NCI-H748 treated with DMSO at 0.1 percent for 48 hours (cell line): ENCODE measurements around the gene APOBEC3H.
"Not testable (repeated sequence)": the region's sequence is repeated elsewhere in the genome, so short reads cannot be mapped to it uniquely, and the experiment has no call there.

ENCODE experiments used
- DNase-seq: peaks from one replicate; lab custom pipeline; 2025; lab: John Stamatoyannopoulos, UW

APOBEC3H gene

DNA sequence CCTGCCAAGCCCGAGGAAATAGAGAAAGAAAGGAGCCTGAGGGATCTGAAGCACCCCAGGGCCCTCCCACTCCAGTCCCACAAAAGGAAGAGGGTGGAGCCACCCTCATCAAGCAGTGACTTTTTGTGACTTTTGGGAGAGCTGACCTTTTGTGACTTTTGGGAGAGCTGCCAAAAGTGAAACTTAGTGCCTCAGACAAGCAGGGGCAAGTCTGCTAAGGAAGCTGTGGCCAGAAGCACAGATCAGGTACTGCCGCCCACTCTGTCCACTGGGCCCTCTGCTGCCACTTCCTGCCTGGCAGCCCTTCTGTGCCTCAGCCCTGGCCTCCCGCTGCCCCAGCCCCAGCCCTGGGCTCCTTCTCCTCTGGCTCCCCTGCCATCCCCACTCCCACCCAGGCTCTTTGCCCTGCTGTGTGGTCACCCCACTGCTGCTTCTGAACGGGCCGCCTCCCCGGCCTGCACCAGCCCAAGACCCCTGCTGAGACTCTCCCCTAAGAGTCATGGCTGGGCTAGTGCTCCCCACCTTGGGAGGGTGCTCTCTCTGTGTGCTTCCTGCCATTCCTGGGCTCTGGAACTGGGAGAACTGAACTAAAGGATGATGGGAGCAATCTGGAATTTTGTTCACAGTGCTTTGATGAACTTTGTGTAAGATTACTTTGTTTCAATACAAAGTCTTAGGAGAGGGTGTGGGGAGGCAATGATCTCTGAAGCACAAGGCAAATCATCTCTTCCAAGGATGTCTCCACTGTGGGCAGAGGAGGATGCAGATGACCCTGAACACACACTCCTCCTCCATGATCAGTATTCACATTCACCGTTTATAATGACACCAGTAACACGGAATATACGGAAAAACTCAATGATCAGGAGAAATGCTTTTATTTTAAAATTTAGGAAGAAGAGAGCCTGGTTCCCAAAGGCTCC is at the start of gene APOBEC3H:
Gene APOBEC3H (plus strand): TSS at position 147 of the 923 bp plus-strand sequence. CDS start 3,035 bp downstream, outside the sequence.
- DNase-seq = no peak

DNA sequence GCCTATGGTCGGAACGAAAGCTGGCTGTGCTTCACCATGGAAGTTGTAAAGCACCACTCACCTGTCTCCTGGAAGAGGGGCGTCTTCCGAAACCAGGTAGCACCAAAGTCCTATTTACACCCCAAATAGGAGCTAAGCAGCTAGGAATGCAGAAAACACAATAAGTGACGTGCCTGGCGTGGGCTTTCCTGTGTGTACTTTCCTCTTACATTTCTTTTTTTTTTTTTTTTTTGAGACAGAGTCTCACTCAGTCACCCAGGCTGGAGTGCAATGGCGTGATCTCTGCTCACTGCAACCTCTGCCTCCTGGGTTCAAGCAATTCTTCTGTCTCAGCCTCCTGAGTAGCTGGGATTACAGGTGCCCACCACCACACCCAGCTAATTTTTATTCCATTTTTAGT is 47.6 kb upstream of the APOBEC3H start:
- DNase-seq = not testable (repeated sequence)

DNA sequence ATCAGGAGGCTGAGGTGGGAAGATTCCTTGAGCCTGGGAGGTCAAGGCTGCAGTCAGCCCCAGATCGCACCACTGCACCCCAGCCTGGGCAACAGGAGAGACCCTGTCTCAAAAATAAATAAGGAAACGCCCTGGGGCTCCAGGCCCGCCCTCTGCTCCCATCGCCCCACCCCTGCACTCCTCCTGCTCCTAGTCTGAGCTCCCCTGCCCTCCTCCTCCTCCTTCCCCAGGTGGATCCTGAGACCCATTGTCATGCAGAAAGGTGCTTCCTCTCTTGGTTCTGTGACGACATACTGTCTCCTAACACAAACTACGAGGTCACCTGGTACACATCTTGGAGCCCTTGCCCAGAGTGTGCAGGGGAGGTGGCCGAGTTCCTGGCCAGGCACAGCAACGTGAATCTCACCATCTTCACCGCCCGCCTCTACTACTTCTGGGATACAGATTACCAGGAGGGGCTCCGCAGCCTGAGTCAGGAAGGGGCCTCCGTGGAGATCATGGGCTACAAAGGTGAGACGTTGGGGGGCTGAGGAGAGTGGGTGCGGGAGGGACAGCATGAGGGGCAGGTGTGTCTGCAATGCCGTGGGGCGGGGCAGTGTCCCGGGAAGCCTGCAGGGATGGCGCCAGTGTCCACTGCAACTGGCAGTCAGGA is 45.1 kb upstream of the APOBEC3H start:
- not testable (repeated sequence) for DNase-seq

- DNase-seq = no peak
Measured at GRCh38 chr22:39055658-39056057, 41.4 kb upstream of the APOBEC3H start.

- not testable (repeated sequence) for DNase-seq
Measured at GRCh38 chr22:39061290-39061689, 35.8 kb upstream of the APOBEC3H start.

GRCh38 chr22:39061951-39062350 is 35.1 kb upstream of the APOBEC3H start:
- not testable (repeated sequence) for DNase-seq

GRCh38 chr22:39063904-39064303 is 33.1 kb upstream of the APOBEC3H start:
- not testable (repeated sequence) for DNase-seq

DNA sequence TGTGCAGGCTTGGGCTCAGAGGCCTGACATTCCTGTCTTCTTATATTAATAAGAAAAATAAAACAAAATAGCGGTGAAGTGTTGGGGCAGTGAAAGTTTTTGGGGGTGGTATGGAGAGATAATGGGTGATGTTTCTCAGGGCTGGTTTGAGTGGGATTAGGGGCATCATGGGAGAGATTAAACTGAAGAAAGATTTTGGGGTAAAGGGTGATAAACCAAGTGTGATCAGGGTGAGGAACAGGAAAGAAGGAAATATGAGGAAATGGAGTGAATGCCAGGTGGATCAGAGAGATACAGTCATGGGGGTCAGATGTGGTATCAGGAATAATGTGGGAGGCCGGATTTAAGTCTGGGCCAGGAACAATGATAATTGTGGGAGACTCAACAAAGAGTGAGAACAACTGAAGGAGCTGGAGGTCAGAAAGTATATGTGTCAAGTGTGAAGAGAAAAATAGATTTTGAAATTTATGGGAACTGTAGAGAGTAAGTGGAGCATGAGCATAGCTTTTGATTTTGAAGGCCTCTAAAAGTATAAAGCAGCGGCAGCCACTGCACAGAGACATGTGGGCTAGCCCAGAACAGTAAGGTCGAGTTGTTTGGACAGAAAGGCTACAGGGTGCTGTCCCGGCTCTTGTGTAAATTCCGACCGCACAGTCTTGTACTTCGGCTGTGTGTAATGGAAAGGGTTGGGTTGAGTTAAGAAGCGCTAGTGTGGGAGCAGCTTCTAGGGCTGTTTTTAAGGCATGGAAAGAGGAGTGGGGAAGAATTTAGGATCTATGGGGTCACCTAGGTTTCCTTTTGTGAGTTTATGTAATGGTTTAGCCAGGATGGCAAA is 30.4 kb upstream of the APOBEC3H start:
- not testable (repeated sequence) for DNase-seq

GRCh38 chr22:39068033-39068785 is 28.8 kb upstream of the APOBEC3H start:
- no peak for DNase-seq

GRCh38 chr22:39070186-39070585 is 26.9 kb upstream of the APOBEC3H start:
- no peak for DNase-seq

GRCh38 chr22:39072581-39072981 is 24.5 kb upstream of the APOBEC3H start:
- DNase-seq = not testable (repeated sequence)

DNA sequence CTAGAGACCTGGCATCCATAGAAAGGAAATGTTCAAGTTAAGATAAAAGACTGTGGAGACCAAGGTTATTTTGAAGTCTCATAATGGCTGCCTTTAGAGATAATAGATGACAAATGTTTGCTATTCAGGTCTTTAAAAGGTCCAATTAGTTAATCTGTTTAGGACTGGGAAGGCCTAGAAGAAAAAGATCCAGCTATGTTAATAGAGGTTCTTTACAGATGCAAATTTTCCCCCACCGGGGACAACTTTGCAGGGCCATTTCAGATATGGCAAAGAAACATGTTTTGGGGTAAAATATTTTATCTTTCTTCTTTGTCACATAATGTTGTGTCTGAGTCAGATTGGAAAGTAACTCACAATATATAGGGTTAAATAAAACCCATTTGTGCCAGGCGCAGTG is 23.1 kb upstream of the APOBEC3H start:
- no peak for DNase-seq

GRCh38 chr22:39076155-39077025 is 20.7 kb upstream of the APOBEC3H start:
- DNase-seq = not testable (repeated sequence)

DNA sequence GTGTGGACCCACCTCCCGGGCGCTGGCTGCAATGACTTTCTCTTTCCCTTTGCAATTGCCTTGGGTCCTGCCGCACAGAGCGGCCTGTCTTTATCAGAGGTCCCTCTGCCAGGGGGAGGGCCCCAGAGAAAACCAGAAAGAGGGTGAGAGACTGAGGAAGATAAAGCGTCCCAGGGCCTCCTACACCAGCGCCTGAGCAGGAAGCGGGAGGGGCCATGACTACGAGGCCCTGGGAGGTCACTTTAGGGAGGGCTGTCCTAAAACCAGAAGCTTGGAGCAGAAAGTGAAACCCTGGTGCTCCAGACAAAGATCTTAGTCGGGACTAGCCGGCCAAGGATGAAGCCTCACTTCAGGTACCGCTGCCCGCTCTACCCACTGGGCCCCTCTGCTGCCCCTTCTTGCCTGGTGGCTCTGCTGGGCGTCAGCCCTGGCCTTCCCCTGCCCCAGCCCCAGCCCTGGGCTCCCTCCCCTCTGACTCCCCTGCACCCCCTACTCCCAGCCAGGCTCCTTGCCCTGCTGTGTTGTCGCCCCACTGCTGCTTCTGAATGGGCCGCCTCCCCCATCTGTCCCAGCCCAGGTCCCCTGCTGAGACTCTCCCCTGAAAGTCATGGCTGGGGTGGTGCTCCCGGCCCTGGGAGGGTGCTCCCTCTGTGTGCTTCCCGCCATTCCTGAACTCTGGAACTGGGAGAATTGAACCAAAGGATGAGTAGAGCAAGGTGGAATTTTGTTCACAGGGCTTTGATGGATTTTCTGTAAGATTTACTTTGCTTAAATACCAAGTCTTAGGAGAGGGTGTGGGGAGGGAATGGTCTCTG is 19.8 kb upstream of the APOBEC3H start, which contains the start of gene APOBEC3G:
Gene APOBEC3G (plus strand): TSS at position 250 of the 815 bp plus-strand sequence. CDS start 87 bp downstream, at position 337.
- not testable (repeated sequence) for DNase-seq

DNA sequence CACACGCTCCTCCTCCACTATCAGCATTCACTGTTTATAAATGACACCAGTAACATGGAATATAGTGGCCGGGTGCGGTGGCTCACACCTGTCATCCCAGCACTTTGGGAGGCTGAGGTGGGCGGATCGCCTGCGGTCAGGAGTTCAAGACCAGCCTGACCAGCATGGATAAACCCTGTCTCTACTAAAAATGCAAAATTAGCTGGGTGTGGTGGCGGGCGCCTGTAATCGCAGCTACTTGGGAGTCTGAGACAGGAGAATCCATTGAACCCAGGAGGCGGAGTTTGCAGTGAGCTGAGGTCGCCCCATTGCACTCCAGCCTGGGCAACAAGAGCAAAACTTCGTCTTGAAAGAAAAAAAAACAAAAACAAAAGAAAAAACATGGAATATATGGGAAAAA is 19.1 kb upstream of the APOBEC3H start:
- not testable (repeated sequence) for DNase-seq

DNA sequence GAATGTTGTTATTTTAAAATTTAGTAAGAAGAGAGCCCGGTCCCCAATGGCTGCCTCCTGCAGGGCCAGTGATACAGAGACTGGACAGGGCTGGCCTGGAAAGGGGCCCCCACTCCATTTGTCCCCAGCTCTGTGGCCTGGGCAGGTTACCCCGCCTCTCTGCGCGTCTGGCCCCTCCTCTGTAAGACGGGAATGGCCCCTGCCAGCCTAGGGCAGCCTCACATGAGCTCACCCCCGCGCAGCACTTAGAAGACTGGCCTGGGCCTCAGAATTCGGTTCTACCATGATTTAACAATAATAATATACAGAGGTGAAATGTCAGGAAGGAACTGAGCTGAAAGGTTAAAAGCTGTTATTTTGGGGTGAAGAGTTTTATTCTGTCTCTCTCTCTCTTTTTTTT is 18.7 kb upstream of the APOBEC3H start:
- no peak for DNase-seq

- not testable (repeated sequence) for DNase-seq
Measured at GRCh38 chr22:39079054-39079637, 17.9 kb upstream of the APOBEC3H start.

DNA sequence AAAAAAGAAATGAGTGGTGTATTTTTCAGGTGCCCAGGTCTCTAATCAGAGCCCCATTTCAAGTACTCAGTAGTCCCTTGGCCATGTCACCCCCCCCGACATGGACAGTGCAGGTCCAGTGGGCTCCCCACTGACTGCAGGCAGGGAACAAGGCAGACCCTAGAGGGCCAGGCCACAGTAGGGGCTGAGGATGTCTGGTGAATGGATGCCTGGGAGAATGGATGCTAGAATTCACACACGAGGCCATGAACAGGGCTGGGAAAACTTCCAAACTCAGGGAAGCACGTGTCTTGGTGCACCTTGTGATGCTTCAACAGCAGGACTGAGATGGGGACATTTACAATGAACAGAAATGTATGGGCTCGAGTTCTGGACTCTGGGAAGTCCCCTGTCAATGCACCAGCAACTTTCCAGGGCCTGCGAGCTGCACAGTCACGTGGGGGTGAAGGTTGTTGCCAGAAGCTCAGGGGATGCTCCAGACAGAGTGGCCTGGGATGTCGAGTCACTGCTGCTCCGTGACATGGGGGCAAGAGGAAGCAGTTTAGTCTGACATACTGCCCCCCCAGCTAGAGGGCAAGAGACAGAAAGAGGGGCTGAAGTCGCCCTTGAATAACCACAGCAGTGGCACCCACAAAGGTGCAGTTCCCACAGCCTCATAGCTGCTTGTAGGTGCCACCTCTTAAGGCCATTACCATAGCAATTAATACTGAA is 16.8 kb upstream of the APOBEC3H start:
- DNase-seq = no peak
